Right forelimb (tissue), 1 donor: ENCODE results near the gene TBC1D5.
"Not testable (repeated sequence)": the region's sequence is repeated elsewhere in the genome, so short reads cannot be mapped to it uniquely, and the experiment has no call there.

Experiments
- DNase-seq: peaks from one replicate; pipeline ENCODE4 v3.0.0-alpha.2; 2018

The TBC1D5 gene

GRCh38 chr3:17529677-17530076 lies 212.8 kb downstream of the TBC1D5 start:
- no peak for DNase-seq

GRCh38 chr3:17518189-17519059 lies 224.0 kb downstream of the TBC1D5 start:
- no peak for DNase-seq

GRCh38 chr3:17515445-17516234 lies 226.8 kb downstream of the TBC1D5 start:
- no peak for DNase-seq

GRCh38 chr3:17514597-17514996 lies 227.8 kb downstream of the TBC1D5 start:
- DNase-seq = no peak

- DNase-seq = no peak
Observed at GRCh38 chr3:17510265-17510664, 232.2 kb downstream of the TBC1D5 start.

- DNase-seq = no peak
Observed at GRCh38 chr3:17508180-17508752, 234.2 kb downstream of the TBC1D5 start.

GRCh38 chr3:17507480-17507879 lies 235.0 kb downstream of the TBC1D5 start:
- no peak for DNase-seq

- no peak for DNase-seq
Observed at GRCh38 chr3:17505856-17506255, 236.6 kb downstream of the TBC1D5 start.

GRCh38 chr3:17501745-17502144 lies 240.7 kb downstream of the TBC1D5 start:
- DNase-seq = no peak

- no peak for DNase-seq
Observed at GRCh38 chr3:17500618-17501017, 241.8 kb downstream of the TBC1D5 start.

- DNase-seq = no peak
Observed at GRCh38 chr3:17494117-17494809, 248.2 kb downstream of the TBC1D5 start.

- DNase-seq = no peak
Observed at GRCh38 chr3:17491601-17492000, 250.8 kb downstream of the TBC1D5 start.

GRCh38 chr3:17491190-17491589 lies 251.2 kb downstream of the TBC1D5 start:
- DNase-seq = not testable (repeated sequence)

GRCh38 chr3:17489139-17489538 lies 253.3 kb downstream of the TBC1D5 start:
- DNase-seq = no peak

- no peak for DNase-seq
Observed at GRCh38 chr3:17481116-17481515, 261.3 kb downstream of the TBC1D5 start.

- DNase-seq = no peak
Observed at GRCh38 chr3:17479681-17480405, 262.6 kb downstream of the TBC1D5 start.

GRCh38 chr3:17478673-17479072 lies 263.8 kb downstream of the TBC1D5 start:
- DNase-seq = no peak

- no peak for DNase-seq
Observed at GRCh38 chr3:17473761-17474160, 268.7 kb downstream of the TBC1D5 start.

- no peak for DNase-seq
Observed at GRCh38 chr3:17469954-17470353, 272.5 kb downstream of the TBC1D5 start.

- no peak for DNase-seq
Observed at GRCh38 chr3:17469520-17469919, 272.9 kb downstream of the TBC1D5 start.

- DNase-seq = no peak
Observed at GRCh38 chr3:17466028-17466427, 276.4 kb downstream of the TBC1D5 start.

- DNase-seq = no peak
Observed at GRCh38 chr3:17459470-17459993, 282.9 kb downstream of the TBC1D5 start.
